CD4-positive, alpha-beta T cell treated with Interleukin-4 for 1 hour (primary cell): ENCODE data around the gene ALDH18A1.

ENCODE experiments used
- DNase-seq, 2 donors: peaks; one replicate each; pipeline ENCODE4 v3.0.0-alpha.2; 2020 to 2022

Gene ALDH18A1

DNA sequence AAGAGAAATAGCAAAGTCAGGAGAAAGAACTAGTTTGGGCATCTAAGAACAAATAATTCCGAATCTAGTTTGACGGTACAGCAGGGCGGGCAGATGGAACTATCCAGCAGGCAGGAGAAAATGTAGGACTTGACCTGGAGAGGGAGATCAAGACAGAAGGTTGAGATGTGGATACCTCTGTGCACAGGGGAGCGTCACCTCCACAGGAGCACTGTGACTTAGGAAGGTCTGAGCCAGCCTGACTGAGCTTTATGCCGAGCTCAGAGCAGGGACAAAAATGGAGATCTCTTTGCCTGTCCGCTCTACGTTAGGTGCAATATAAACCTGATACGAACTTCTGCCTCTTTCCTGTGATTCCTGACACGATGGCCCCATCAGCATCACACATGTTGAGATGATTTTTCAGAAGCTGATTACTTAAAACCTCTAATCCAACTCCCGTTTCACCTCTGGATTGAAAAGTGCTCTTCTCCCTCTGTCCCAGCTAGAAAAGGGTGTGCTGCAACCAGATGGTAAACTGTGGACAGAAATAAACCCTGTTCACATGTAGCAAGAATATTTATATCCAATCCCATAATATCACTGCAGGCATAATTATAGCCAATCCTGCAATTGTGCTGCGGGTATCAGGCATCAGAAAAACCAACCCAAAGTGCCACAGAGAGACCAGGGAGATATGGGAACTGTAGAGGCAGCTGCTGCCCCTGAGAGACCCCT, 81.7 kb downstream of the ALDH18A1 start:
- DNase-seq = no peak

DNA sequence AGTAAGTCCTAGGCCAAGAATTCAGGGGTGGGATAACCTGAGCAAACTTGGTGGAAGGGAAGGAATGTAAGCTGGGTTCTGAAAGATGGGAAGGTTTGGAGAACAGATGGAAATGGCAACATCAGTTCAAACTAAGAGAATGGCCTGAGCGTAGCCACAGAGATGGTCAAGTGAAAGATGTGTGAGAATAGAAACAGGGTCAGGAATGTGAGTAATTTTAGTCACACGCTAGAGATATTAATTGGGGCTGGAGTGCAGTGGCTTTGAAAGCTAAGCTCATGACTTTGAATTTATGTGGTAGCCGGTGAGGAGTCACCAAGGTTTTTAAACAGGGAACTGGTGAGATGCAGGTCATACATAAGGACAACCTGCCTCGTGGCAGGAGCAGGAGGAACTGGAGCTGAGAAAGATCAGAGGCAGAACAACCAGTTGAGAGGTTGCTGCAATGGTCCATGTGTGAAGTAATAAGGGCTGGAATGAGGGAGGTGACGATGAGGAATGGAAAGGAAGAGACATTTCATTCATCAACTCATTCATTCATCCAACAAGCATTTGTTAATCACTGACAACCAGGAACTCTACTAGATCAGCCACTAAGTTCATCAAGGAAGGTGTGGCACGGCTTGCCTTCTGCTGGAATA, 82.4 kb downstream of the ALDH18A1 start:
- DNase-seq = no peak

DNA sequence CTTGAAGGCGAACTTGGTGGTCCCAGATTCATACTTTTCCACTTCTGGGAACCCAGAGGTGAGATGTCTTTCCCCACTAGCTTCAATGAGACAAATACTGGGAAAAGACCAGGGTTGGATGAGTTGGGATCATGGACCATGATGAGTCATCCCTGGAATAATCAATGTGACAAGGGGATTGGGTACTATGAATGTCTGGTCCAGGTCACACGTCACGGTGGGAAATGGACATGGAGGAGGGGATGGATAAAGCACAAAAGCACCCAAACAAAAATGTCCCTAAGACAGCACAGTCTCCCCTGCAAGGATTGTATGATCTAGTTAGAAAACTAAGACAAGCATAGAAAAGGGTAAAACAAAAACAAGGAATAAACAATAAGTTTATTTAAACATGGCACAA, 83.0 kb downstream of the ALDH18A1 start:
- DNase-seq = no peak

DNA sequence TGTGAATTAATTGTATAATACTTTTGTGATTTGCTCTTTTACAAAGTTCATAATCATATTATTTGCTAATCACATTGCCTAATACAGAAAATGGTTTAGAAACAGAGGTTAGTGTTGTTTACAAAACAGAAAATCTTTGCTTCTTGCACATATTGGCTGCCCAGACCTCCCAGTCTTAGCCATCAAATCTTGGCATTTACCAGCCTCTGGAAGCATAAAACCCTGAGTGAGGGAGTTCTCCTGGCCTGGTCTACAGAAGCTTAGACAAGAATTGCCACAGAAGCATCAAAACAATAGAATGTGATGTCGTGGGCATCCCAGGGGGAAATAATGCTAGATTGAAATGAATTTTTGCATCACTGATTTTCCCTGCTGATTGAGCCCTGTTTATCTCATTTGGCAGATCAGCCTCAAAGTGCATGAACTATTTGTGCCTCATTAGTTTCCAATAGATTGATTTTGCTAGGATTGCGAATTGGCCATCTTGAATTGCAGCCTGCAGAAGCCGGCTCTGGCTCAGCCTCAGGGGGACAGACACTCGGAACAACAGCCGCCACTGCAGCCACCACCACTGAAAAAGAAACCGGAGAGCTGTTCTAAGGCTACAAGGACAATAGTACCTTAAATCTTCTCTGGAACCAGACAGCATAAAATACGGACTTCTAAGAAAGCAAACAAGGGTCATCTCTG, 84.2 kb downstream of the ALDH18A1 start:
- no peak for DNase-seq

DNA sequence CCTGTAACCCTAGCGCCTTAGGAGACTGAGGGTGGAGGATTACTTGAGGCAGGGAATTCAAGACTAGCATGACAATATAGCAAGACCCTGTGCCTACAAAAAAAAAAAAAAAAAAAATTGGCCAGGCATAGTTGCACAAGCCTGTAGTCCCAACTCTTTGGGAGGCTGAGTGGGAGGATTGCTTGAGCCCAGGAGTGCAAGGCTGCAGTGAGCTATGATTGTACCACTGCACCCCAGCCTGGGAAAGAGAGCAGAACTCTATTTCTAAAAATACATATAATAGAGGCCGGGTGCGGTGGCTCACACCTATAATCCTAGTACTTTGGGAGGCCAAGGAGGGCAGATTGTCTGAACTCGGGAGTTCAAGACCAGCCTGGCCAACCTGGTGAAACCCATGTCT, 85.1 kb downstream of the ALDH18A1 start:
- no peak for DNase-seq

DNA sequence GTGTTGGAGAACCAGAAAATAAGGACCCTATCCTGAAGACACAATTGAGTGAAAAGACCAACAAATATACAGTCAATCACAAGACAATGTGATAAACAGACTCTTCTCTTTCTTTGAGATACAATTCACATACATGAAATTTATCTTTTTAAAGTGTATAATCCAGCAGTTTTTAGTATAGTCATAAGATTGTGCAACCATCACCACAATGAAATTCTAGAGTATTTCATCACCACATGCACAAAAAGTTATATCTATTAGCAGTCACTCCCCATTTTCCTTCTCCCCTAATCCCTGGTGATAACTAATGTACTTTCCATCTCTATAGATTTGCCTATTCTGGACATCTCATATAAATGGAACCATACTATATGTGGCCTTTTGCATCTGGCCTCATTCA, 87.1 kb downstream of the ALDH18A1 start:
- DNase-seq = no peak

DNA sequence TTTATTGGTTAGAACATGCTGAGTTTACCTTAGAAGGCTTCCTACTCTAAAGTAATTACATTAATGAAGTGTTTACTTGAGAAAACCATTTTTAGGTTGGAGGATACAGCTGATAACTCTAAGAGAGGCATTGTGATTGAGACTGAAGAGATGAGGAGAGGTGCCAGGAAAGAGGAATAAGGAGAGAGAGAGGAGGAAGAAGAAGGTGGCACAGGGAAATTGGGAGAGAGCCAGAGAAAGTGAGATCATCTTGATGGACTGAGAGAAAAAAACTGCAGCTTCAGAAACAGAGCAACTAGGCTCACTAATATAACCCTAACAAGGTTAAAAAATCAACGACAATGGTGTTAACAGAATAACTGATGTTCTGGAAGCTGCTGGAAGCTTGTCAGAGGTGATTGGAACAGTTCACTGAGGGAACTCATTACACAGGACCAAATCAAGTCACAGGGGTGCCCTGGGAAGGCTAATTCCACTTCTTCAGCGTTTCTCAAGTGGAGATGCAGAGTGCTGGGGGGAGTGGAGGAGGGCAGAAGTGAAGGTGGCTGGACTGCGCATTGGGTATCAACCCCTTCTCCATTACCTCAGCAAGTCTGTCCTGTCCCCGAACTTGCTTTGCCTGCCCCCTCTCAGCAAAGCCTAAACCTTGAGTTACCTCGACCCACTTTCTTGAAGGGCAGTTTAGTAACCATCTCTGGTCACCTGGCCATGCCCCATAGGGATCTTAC, 88.4 kb downstream of the ALDH18A1 start:
- DNase-seq = no peak

DNA sequence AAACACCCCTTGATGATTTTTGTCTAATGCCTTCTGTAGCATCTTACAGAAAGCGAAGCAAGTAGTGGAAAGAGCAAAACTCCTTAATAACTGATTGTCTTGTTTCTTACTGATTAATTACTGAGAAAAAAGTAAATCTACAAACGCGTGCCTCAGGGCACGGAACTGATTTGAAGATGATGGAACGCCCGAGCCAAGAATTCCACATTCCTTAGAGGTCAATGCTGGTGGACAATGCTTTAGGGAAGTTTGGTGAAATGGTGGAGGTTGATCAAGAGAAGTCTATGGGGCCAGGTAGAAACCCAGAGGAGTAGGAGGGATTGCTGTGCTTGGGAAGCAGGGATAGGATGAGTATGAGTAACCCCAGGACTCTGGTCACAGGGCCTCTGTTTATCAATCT, 90.4 kb downstream of the ALDH18A1 start:
- DNase-seq = no peak

DNA sequence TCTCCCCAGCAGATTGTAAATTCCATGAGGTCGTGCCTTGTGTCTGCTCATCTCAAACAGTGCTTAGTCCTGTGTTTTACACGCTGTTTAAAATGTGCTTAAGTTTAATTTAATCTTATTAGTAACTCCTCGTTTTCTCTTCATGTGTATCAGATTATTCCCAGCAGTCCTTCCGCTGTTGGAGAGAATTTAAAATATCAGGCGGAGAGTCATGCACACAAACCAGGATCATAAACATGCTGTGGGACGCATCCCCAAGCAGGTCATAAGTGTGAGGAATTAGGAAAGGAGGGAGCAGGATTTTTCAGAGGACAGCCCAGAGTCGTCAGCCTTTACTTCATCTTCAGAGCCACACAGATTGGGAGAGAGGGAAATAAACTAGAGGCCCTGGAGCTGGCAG, 91.2 kb downstream of the ALDH18A1 start:
- no peak for DNase-seq

DNA sequence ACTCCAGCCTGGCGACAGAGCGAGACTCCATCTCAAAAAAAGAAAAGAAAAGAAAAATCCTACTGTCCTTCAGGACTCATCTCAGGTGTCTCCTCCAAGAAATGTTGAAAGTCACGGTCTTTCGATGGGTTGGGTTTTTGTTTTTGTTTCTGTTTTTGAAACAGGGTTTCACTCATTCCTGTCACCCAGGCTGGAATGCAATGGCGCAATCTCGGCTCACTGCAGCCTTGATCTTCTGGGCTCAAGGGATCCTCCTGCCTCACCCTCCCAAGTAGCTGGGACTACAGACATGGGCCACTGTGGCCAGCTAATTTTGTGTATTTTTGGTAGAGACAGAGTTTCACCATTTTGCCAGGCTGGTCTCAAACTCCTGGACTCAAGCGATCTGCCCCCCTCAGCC, 92.2 kb downstream of the ALDH18A1 start:
- DNase-seq = no peak

DNA sequence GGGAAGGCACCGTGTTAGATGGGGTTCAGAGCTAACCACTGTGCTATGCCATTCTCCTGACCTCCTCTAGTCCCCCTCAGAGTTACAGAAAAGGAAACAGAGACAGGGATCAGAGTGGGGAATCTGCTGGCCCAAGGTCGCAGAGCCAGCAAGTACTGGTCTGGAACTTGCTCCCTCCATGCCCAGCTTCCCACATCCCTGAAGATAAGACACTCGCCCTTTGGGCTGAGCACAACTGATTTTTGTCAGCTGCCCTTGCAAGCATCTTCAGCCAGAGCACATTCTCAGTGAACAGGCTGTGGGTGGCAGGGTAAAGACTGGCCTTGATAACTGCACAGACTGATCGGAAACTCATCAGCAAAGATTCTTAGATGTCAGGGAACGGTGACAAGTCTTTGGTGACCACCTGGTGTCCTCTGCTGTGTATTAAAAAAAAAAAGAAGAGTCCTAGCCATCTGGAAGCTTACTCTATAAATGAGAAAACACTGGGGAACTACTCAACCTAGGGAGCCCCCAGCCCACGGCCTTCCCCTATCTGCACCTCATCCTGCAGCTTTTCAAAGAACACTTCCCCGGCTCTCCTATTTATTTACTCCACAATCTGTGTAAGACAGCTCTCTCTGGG, 94.1 kb downstream of the ALDH18A1 start:
- no peak for DNase-seq

DNA sequence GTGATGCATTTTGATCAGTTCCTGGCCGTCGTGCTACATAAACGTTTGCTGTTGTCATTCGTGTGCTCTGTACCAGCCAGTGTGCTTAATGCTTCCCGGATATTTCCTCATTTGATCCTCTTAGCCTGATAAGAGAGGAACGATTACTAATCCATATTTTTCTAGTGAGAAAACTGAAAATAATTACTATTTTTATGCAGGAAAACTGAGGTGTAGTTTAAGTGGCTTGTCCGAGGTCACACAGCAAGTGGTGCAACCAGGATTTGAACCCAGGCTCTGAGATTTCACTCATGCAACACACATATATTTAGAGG, 94.7 kb downstream of the ALDH18A1 start:
- no peak for DNase-seq

DNA sequence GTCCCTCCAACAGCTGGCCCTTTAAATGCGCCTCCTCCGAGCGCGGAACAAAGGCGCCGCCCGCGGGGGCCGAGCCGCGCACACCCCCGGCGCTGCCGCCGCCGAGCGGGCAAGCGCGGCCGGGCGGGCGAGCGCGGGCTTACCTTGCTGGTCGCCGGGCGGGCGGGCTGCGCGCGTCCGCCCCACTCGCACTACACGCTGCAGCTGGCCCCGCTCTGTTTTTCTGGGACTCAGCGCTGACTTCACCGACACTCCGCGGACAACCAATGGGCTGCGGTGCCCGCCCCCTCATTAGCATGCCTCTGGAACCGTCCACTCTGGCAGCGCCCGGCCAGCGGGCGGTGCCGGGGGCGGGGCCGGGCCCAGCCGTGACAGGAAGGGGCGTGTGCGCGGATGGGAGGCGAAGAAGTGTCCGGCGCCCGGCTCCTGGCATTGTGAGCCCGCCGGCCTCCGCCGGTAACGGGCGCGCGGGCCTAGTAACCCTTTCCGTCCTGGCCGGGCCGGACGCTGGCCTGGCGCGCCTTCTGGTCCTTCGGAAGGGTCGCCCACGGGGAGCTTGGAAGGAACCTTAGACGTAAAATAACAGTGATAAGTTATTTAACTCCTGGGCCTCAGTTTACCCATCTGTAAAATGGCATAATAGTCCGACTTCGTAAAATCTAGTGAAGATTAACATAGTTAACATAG, 95.2 kb downstream of the ALDH18A1 start, which contains the start of gene SORBS1:
TSS of gene SORBS1 (minus strand) at position 195 of the 687 bp plus-strand sequence. CDS start 120,236 bp downstream, outside the sequence.
- DNase-seq = peak; percentile 90 to 92

DNA sequence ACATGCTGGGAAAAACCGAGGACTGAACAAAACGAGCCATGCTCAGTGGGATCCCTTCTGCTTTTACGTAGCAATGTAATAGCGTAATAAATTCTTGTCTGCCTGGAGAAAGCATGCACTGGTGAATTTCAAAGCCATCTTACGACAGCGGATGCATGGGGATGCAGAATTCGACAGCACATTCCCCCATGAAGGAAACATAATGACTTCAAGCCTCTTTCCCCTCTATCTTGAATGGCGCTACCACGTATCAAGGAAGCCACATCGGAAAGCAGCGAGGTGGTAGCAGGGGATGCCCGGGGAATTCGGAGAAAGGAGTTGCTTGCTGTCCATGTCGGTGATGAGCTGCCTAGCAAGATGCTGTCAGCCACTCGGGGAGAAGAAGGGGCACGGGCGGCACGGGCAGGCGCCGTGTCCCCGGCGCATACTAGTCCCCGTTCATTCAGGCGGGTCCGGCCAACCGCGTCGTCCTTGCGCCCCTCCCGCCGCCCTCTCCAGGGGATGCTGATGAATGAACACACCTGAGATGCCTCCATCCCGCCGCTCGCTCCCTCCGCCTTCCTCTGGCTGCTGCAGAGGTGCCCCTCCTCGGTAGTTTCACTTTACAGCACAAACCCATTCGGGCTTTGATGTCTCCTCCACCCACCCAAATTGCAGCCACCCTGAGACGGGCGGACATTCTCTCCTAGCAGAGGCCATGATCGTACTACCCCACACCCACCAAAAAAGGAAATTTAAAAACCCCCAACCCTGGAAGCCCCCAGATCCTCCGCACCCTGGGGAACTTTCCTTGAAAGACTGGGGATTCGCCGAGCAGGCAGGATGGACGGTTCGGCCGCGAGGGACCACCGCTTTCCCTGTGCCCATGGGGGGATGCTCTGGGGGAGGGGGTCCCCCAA, 96.0 kb downstream of the ALDH18A1 start:
- peak; percentile 35 to 51 for DNase-seq

DNA sequence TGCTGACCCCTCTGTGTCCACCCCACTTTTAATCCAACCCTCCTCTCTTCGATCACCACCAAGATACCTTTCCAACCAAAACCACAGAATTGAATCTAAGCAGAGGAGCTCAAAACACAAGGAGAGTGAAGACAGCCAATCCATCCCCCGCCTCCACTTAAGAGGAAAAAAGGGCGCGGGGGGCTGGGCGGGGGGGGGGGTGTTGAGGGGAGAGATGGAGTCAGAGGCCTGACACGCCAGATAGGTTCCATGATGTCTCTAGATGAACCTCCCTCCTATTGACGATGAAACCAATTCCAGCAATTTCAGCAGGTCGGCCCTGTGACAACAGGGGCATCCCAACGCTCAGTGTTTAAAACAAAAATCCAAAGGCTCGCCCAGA, 96.6 kb downstream of the ALDH18A1 start:
- DNase-seq = no peak

DNA sequence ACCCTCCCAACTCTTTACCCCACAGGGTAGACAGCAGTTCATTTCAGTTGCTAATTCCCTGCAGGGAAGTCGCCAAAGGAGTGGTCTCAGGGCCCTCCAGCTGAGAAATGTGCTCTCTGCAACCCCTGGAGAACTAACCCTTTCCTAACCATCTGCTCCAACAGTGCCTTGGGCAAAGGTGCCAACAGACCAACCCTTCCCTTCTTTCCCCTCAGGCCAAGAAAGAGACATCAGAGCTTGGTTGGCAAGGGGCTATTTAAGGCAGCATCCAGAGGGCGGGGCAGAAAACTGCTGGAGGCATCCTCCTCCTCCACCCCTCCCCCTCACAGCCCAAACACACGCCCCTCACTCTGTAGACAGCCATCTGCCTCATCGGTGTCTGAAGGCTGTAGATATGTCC, 97.0 kb downstream of the ALDH18A1 start:
- no peak for DNase-seq

DNA sequence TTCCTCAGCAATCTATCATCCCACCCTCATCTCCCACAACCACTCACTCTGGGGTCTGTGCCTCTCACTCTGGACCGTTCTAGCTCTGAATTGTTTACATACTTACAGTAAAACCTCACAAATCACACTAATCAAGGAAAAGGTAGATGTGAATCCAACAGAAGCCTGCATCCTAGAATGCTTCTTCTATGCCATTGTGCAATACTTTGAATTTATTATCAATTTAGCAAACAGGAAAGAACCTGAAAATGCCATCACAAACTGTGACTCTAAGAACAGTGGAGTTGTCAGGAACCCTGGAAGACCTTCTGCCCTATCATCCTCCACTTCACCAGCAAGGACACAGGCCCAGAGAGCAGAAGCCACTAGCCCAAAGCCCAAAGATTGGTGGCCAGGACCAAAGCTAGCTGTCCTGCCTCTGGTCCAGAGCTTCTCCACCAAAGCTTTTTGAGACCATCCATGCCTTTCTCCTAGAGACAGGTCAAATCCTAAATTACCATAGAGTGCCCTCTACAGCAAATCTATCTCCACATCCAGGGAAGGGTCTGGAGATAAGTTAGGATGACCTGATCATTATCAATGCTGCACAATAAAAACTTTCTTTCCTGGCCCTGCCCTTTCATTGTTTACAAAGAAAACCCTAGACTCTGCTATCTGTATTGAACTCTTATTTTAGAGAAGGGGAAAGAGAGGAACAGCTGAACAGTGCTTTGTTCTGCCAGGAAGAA, 97.8 kb downstream of the ALDH18A1 start:
- DNase-seq = no peak

DNA sequence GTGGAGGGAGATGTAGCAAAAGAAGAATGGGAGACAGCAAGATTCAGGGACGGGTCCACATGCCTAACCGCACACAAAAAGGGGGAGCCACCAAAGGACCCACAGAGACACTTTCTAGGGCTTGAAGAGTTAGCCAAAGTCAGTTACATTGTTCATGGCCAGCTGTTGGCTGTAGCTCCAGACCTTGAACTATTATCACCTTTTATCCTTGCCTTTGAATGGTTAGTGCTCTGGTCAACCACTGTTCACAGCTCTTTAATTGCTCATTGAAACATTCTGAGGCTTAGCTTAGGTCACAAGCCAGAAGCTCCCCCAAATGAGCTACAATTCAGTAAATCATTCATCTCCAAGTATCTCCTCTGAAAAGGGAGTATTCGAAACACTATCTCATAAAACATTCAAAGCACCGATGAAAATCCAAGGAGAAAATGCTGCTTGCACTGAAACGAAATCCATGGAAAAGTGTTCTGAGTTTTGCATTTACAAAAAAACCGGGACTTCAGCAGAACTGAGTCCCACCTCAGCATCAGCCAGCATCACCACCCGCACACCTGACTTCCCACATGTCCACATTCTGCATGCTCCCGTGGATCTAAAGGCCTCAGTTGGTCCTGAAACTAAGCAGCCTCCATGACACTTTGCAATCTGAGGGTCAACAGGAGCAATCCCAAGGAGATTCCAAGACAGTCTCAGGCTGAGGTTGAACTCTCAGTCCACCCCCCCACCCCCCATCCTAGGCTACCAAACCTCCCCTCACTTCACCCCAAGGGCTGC, 99.3 kb downstream of the ALDH18A1 start:
- DNase-seq = no peak
